Measurements from ENCODE around the gene CD164L2. TPM values are rescaled to one million over a fixed set of nuclear protein-coding genes. Genes with fewer than 3 reads are reported as not detected.

The CD164L2 gene
- polyA plus RNA-seq, 4 donors: 0.08 to 0.68 (median 0.45) TPM

GRCh38 chr1:27330786-27331185 is 52.3 kb downstream of the CD164L2 start:
- DNase-seq (ENCODE audit: low read depth in 4 of 4, low spot score in 2 of 4): no peak

Other genes with a start within 250 kb of the CD164L2 start
- 10 to 100 TPM; 22.3 to 34.0 (median 23.3) TPM for gene SLC9A1, start 228.2 kb downstream of the CD164L2 start, polyA plus RNA-seq (ENCODE audit: insufficient read length in 4 of 4)
- gene WDTC1, start 148.7 kb downstream of the CD164L2 start, polyA plus RNA-seq (ENCODE audit: insufficient read length in 4 of 4): 10 to 100 TPM; 38.5 to 56.0 (median 46.7) TPM
- 10 to 100 TPM; 38.1 to 48.5 (median 41.4) TPM for gene TMEM222, start 61.2 kb downstream of the CD164L2 start, polyA plus RNA-seq (ENCODE audit: insufficient read length in 4 of 4)
- 10 to 100 TPM in 3 of 4 donors, 1 to 10 TPM in 1; 8.3 to 16.4 (median 12.1) TPM for gene SYTL1, start 41.3 kb downstream of the CD164L2 start, polyA plus RNA-seq (ENCODE audit: insufficient read length in 4 of 4)
- 10 to 100 TPM in 1 of 4 donors, 1 to 10 TPM in 3; 5.5 to 11.3 (median 9.4) TPM for gene MAP3K6, start 16.4 kb downstream of the CD164L2 start, polyA plus RNA-seq (ENCODE audit: insufficient read length in 4 of 4)
- 1 to 10 TPM; 1.4 to 3.1 (median 2.4) TPM for gene FCN3, start 8.5 kb downstream of the CD164L2 start, polyA plus RNA-seq (ENCODE audit: insufficient read length in 4 of 4)
- gene GPR3, start 9.3 kb upstream of the CD164L2 start, polyA plus RNA-seq (ENCODE audit: insufficient read length in 4 of 4): 1 to 10 TPM in 2 of 4 donors, under 1 TPM in 2; 0.88 to 1.2 (median 1.0) TPM
- 100 to 1,000 TPM; 116 to 135 (median 124) TPM for gene WASF2, start 106.8 kb upstream of the CD164L2 start, polyA plus RNA-seq (ENCODE audit: insufficient read length in 4 of 4)
- gene AHDC1, start 220.8 kb upstream of the CD164L2 start, polyA plus RNA-seq (ENCODE audit: insufficient read length in 4 of 4): 10 to 100 TPM; 31.6 to 67.5 (median 48.5) TPM